Measurements from ENCODE around the gene CEBPZ.

GRCh38 chr2:37180640-37181039 lies 50.8 kb downstream of the CEBPZ start:
- TF ChIP-seq CTCF (IDR thresholded peaks at IDR 0.05) (no peak), POLR2A (IDR thresholded peaks at IDR 0.05) (no peak), POLR2AphosphoS5 (IDR thresholded peaks at IDR 0.05) (no peak)
